Dedifferentiated amniotic fluid mesenchymal stem cell (primary cell): ENCODE measurements around the gene OSBPL9.

Experiments
- DNase-seq: peaks from one replicate; pipeline ENCODE4 v3.0.0-alpha.2; 2016; ENCODE audit errors: extremely low spot score

Gene OSBPL9, protein sequence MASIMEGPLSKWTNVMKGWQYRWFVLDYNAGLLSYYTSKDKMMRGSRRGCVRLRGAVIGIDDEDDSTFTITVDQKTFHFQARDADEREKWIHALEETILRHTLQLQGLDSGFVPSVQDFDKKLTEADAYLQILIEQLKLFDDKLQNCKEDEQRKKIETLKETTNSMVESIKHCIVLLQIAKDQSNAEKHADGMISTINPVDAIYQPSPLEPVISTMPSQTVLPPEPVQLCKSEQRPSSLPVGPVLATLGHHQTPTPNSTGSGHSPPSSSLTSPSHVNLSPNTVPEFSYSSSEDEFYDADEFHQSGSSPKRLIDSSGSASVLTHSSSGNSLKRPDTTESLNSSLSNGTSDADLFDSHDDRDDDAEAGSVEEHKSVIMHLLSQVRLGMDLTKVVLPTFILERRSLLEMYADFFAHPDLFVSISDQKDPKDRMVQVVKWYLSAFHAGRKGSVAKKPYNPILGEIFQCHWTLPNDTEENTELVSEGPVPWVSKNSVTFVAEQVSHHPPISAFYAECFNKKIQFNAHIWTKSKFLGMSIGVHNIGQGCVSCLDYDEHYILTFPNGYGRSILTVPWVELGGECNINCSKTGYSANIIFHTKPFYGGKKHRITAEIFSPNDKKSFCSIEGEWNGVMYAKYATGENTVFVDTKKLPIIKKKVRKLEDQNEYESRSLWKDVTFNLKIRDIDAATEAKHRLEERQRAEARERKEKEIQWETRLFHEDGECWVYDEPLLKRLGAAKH

DNA sequence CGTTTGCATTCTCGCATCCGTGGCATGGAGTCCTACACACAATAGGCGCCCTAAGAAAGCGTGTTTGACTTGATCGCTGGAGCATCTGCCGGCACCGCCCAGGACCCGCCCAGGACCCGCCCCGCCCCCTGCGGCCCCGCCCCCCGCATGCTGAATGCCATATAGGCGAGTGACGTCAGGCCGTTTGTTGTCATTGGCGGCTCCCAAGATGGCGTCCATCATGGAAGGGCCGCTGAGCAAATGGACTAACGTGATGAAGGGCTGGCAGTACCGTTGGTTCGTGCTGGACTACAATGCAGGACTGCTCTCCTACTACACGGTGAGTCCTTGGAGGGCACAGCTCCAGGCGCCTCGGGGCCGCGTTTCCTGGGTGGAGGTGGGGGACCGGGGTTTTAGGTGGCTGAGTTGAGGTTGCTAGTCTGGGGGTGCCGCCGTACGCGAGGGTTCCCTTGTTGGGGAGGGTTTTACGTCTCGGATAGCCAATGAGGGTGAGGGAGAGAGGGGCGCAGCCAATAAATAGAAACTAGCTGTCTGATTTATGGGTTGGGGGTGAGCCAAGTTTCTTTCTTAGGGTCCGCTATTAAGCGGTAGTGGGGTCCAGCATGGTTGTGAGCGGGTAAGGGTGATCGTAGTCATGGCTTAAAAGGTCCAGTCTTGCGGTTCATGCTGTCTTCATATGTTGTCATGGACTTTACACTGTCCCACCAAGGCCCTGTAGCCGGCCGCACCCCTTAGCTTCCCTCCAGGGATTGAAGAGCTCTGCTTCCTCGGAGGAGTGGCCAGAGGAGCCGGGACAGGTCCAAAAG, at the start of gene OSBPL9:
Gene OSBPL9, plus strand, starts transcription at position 190 of the 806 bp plus-strand sequence. Its CDS starts 19 bp downstream, at position 209.
- DNase-seq = peak; percentile 88

DNA sequence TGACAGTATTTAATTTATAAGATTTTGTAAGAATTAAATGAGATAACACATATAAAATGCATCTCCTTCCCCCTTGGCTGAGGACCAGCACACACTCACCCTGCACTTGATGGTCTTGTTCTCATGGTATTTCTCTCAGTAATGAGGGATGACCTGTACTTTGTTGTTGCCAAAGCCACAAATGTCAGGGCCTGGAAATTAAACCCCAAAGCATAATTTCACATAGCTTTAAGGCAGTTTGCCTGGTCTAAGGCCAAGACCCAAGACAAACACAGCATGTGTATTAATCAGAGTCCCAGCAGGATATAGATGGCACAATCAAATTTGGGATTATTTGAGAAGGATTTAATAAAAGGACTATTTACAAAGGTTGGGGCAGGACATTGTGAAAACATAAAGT, 49.2 kb upstream of the OSBPL9 start:
- DNase-seq = peak; percentile 73

DNA sequence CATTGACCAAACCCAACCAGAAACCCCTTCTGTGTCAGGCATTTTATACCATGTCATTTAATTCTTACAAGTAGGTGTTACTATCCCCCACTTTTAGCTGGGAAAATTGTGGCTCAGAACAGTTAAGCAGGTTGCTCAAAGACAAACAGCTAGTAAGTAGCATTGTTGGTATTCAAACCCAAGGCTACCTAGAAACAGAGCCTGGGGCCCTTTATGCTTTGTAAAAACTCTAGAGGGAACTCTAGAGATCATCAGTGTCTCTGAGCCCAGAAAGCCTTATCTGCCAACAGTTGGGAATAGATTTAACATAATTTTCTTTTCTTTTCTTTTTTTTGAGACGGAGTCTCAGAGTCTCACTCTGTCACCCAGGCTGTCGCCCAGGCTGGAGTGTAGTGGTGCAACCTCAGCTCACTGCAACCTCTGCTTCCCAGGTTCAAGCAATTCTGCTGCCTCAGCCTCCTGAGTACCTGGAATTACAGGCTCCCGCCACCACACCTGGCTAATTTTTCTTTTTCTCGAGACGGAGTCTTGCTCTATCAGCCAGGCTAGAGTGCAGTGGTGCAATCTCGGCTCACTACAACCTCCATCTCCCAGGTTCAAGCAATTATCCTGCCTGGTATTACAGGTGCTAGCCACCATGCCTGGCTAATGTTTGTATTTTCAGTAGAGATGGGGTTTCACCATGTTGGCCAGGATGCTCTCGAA, 48.5 kb upstream of the OSBPL9 start:
- DNase-seq = no peak

DNA sequence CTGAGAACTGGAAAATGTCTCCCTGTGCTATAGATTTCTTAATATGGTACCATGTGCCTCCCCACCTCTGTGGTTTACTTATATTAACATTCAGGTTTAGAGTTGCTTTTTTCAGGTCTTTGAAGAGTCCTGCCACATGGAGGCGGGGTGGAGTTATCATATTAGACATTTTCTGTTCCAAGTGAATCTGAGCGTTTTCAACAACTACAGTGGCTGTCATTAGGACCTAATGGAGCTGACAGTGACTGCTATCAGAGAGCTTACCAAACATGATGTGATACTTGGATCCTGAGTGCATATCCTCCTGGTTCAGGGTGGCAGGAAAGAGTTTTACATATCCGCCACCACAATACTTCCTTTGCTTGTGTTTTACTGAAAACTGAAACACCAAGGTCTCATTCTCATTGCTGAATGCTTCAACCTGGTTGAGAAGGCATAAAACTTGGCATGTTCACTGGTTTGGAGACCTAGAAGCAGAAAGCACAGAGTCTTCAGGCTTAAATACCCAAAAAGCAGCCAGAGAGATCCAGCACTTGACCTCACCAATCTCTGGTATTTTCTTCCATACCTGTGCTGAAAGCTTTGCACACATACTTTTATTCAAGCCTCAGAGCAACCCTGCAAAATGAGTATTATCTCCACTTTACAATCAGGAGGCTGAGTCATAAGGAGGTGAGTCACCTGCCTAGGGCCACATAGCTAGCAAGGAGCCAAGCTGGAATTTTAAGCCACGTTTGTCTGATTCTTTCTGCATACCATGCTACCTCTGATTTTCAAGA, 47.4 kb upstream of the OSBPL9 start:
- peak; percentile 26 for DNase-seq

DNA sequence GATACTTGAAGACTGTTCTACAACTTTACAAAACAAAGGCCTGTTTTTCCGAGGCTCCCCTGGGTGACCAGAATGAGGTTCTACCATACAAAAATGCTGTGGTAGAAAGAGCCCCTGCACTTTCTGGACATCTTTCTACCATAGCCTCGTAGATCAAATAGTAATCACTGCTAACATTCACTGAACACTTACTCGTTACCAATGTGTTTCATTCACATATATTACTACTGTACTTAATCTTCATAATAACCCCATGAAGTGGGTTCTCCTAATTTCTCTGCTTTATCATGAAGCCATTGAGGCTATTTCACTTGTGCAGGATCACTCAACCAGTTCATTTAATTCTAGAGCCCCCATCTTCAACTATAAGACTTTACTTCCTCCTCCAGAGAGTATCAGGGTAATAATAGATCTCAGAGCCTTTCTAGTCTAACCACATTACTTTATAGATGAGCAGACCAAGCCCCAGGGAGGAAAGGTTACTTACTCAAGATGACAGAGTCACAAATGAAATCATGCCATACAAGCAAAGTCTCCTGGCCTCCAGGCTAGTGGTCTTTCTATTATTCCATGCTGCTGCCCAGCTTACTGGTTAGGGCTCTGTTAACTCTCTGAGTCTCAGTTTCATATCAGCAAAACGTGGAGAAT, 46.7 kb upstream of the OSBPL9 start:
- no peak for DNase-seq

DNA sequence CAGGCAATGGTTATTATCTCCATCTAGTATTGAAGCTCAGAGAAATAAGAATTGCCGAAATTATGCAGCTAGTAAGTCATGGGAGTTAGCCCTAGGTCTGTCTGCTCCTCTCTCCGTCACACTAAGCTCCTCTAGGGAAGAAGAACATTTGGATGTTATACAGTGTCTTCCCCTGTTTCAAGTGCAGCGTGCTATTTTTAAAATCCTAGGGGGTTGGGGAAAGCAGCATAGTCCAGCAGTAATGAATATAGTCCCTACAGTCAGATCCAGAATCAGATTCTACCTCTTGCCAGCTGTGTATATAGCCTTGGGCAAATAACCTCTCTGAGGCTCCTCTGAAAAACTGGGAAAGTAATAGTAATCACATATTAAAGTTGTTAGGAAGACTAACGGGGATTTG, 44.5 kb upstream of the OSBPL9 start:
- DNase-seq = no peak

DNA sequence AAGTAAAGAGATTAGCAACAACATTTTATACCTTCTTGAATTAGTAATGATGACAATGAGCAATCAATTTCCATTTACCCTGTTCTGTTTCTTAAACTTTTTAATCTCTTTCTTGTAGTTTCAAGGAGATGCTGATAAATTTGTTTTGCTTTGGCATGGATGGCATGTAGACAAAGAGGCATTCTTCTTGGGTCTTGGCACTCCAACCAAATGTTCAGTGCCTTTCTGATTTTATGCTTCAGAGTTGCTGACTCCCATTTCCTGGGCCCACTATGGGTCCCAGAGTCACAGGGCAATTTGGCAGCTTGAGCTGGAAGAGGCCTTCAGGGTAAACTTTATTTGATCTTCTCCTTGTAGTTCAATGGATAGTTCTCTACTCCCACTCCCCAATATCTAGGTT, 42.1 kb upstream of the OSBPL9 start:
- DNase-seq = no peak

DNA sequence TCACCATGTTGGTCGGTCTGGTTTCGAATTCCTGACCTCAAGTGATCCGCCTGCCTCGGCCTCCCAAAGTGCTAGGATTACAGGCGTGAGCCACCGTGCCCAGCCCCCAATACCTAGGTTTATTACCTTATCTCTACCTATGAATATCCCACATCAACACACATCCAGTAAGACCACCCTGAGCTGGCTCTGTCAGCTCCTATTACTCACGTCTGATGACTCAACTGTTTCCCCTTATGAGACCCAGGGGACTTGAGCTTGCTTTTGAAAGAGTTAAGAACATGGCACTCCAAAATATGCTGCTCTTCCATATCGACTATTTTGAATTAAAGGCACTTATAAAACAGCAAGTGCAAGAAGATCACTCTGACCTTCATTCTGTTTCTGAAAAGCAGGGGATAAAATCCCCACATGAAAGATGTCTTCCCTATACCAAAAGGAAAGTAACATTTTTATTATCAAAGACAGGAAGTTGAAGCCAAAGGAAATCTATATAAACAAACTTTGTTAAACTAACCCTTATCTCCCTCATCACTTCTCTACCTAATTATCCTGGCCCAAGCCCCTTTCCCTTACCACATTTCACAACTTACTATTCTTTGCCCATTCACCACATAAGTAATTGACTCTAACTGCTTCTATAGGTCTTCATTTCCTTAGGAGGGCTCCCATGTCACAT, 41.3 kb upstream of the OSBPL9 start:
- DNase-seq = no peak

DNA sequence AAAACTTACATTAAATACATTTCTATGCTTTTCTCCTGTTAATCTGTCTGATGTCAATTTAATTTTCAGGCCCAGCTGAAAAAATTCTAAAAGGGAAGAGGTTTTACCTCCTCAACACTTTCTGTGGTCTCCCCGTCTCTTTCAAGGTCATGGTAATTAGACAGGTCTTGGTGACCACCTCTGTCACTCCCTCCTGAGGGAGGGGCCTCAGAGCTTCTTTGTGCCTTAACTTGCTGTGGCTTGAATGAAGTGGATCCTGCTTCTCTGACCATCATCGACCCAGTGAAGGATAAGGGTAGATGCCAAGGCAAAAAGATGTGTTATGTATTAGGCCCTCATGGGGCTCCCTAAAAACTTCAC, 40.8 kb upstream of the OSBPL9 start:
- DNase-seq = no peak

DNA sequence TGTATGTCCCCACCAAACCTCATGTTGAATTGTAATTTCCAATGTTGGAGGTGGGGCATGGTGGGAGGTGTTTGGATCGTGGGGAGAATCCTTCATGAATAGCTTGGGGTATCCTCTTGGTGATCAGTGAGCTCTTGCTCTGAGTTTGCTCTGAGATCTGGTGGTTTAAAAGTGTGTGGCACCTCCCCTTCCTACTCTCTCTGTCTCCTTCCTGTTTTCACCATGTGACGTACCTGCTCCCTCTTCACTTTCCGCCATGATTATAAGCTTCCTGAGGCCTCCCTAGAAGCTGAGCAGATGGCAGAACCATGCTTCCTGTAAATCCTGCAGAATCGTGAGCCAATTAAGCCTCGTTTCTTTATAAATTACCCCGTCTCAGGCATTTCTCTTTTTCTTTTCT, 40.0 kb upstream of the OSBPL9 start:
- no peak for DNase-seq

DNA sequence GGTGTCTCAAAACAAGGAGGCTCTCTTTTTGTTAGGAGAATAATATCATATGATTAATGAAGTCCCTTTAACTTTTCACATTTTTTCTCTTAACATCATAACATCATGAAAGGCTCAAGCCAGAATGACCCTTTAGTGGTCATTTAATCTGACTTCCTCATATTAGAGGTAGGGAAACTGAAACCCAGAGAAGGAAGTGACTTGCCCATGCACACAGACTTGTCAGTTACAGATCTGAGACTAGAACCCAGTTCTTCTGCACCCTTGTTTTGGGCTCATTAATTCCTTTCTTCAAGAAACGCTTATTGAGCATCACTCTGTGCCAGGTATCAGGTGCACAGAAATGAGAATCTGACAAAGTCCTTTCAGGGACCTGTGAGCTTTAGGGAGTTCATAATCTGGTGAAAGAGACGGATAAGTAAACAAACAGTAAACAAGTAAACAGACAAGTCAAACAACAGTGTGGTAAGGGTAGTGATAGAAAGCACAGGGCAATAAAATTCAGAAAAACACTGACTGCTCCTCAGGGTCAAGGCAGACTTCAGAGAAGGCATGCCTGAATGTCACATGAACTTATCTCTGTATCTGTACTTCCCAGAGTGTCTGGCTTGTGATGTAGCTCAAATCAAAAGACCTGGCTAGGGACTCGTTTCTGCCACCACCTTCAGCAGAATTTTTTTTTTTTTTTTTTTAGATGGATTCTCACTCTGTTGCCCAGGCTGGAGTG, 38.3 kb upstream of the OSBPL9 start:
- no peak for DNase-seq

DNA sequence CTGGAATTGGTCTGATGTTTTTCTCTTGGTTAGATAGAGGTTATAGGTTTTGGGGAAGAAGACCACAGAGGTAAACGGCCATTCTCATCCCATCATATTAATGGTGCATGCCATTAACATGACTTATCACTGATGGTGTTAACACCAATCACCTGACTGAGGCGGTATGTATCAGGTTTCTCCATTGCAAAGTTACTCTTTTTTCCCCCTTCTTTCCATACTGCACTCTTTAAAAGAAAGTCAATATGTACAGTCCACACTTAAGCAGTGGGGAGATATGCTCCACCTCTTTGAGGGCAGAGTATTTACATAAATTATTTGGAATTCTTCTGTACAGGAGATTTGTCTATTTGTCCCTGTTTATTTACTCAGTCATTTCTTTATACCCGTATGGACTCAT, 35.7 kb upstream of the OSBPL9 start:
- no peak for DNase-seq

DNA sequence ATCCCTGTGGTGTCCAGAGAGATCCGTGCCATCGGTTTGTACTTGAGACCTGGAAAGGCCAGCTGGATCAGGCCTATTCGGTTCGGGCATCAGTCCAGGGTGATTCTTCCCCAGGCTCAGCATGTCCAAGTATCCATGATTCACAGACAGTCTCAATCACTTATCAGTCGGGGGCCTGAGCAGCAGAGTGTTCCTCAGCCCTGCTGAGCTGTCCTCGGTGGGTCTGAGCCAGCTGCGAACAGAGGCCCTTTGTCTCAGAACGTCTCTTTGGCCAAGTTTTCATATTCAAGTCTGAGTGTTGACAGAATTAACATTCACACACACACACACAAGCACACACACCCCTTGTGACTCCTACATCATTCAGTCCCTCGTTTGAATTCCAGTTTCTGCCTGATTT, 33.4 kb upstream of the OSBPL9 start:
- DNase-seq = no peak

DNA sequence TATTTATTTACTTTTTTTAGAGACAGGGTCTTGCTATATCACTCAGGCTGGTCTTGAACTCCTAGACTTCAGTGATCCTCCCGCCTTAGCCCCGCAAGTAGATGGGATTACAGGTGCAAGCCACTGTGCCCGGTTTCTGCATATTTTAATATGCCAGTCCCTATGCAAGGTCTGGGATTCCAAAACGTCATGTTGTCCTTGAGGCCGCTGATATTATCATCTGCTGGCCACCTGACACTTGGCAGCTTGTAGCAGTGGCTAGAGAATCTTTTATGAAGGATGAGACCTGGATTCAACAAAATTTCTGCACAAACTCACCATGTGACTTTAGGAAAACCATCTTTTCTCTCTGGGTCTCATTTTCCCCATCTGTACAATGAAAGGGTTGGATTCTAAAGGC, 32.9 kb upstream of the OSBPL9 start:
- DNase-seq = no peak

DNA sequence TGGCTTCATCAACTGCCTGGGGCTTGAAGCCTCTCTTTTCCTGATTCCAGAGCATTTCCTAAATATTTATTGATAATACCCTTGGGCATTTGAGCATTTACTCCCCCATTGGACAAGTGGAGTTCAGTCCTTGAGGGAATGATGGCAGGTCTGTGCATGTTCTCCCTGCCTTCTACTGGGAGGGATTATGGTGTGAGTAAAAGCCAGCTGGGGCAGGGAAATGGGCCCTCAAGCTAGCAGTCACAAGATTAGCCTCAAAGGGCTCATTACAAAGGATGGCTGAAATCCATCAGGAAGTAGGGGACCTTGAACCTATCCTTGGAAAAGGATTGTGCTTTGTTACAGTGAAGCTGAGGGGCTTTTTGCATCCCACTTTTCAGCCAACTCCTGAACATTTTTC, 24.2 kb upstream of the OSBPL9 start:
- no peak for DNase-seq

DNA sequence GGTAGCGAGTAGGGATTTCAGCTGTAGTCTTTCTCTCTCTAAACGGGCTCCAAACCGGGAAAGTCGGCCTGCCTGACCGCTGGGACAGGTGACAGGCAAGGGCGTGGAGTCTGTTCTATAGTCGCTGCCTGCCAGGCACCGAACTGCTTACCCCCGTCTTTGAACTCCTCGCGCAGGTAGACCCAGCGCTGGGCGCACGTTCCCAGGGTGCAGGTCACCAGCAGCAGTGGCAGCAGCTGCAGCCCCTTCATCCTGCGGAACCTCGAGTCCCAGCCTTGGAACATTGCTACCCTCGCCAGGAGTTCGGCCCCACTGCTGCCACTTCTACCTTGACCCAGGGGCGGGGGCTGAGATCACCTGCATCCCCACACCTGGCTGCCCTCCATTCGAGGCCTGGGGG, 22.2 kb upstream of the OSBPL9 start:
- no peak for DNase-seq

DNA sequence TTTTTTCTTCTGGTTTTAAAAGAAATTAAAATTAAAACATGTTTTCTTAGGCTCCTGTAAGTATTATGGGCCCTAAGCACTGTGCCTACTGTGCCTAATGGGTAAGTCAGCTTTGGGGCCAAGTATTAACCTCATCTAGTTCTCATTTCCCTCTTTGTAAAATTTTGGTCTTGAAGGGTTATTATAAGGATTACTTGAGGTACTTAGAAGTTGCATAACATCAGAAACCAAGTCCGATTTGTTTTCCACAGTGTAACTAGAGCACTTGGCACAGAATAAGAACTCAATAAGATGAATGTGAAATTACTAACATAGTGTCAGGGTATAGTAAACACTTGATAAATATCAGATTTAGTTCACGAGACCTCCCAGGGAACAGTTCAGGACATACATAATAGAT, 16.4 kb upstream of the OSBPL9 start:
- no peak for DNase-seq

DNA sequence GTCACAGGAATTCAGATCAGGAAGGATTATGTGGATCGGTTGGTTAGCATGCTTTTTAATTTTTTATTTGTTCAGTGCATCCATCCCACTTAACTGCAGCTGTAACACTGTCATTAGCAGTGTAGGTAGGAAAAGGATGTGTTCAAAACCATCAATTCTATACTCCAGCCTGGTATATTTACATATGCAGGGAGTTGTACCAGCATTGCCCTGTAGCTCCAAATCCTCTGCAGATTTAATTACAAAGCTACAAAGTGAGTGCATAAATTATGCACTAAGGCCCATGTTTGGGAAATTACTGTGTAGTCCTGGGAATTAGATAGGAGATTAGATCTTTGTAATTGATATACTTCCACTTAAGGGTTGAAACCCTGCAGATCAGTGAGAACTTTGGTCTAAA, 15.9 kb upstream of the OSBPL9 start:
- DNase-seq = no peak

DNA sequence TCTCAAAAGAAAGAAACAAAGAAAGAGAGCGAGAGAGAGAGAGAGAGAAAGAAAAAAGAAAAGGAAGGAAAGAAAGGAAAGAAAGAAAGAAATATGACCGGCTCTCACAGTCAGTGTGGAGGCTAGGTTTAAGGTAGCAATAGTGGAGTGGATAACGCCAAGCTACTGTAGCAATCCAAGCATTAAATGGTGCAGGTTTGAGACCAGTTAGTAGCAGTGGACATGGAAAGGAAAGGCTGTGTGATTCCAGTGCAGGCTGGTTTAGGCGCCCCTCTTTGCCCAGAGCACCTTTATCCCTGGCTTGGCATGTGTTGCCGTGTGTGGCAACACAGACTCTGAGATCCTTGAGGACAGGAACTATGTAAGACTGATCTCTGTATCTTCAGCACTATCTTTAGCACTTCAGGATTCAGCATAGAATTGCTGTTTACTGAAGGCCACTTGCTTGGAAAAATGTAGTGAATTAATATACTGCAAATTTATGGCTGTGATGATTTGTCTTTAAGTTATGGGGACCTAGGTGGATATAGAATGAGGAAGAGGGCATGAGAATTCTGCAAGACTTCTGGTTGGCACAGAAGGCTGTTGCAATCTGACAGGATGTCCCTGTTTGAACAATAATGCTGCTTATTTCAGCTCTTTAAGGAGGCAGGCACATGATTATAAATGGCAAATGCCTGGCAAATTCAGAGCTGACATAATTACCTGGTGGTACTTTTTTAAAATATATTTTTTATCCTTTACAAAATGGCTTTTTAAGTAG, 10.8 kb upstream of the OSBPL9 start:
- no peak for DNase-seq
